CD4-positive, alpha-beta T cell treated with Interleukin-21 for 1 hour (primary cell): Measurements from ENCODE around the gene APOM.
A peak's percentile ranks its signal among the peaks of the same experiment; 100 is the strongest.

Experiments
- DNase-seq: peaks from one replicate; pipeline ENCODE4 v3.0.0-alpha.2; 2020

APOM gene

GRCh38 chr6:31631681-31632278 lies 23.9 kb upstream of the APOM start:
- DNase-seq: no peak

DNA sequence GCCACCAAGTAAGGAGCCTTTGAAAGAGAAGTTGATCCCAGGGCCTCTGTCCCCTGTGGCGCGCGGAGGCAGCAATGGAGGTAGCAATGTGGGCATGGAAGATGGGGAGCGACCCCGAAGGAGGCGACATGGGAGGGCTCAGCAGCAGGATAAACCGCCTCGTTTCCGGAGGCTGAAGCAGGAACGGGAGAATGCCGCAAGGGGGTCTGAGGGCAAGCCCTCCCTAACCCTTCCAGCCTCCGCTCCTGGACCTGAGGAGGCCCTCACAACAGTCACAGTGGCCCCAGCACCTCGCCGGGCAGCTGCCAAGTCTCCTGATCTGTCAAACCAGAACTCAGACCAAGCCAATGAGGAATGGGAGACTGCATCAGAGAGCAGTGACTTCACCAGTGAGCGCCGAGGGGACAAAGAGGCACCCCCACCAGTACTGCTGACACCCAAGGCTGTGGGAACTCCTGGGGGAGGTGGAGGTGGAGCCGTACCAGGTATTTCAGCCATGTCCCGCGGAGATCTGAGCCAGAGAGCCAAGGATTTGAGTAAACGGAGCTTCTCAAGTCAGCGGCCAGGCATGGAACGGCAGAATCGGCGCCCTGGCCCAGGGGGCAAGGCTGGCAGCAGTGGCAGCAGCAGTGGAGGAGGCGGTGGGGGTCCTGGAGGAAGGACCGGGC lies 23.3 kb upstream of the APOM start:
- no peak for DNase-seq

DNA sequence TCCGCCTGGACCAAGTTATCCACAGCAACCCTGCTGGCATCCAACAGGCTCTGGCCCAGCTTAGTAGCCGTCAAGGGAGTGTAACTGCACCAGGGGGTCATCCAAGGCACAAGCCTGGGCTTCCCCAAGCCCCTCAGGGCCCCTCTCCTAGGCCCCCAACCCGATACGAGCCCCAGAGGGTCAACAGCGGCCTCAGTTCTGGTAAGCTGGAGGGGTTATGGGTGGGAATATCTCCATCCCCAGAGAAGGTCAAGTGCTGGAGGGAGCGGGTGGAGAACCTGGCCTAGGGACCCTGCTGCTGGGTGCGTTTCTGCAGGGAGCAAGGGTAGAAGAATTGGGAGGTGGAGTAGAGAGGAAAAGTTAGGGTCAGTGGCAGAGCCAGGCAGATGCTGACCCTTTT lies 22.2 kb upstream of the APOM start:
- DNase-seq: no peak

- DNase-seq: no peak
Observed at GRCh38 chr6:31634131-31634530, 21.6 kb upstream of the APOM start.

GRCh38 chr6:31634969-31635575 lies 20.6 kb upstream of the APOM start:
- no peak for DNase-seq

DNA sequence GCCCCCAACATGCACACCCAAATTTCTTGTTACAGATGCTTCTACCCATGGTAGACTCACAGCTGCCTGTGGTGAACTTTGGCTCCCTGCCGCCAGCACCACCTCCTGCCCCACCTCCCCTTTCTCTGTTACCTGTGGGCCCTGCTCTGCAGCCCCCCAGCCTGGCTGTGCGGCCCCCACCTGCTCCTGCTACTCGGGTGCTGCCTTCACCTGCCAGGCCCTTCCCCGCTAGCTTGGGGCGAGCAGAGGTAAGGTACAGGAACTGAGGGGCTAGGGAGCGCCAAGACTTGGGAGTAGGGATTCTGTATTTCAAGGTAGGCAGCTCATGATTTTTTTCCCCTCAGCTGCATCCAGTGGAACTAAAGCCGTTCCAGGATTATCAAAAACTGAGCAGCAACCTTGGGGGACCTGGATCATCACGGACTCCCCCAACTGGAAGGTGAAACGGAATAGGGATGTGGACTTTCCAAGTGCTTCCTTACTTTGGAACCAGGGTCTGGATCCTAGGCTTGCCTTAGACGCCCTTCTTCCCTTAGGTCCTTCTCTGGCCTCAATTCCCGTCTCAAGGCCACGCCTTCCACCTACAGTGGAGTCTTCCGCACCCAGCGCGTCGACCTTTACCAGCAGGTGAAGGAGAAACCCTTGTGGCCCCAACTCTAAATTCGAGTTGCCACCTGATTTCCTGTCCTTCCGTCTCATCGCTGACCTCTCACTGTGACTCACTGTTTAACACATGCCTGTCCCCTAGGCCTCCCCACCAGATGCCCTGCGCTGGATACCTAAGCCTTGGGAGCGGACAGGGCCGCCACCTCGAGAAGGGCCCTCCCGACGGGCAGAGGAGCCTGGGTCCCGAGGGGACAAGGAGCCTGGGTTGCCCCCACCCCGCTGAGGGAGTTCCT lies 18.7 kb upstream of the APOM start:
- DNase-seq: no peak

- DNase-seq: no peak
Observed at GRCh38 chr6:31639043-31639442, 16.7 kb upstream of the APOM start.

DNA sequence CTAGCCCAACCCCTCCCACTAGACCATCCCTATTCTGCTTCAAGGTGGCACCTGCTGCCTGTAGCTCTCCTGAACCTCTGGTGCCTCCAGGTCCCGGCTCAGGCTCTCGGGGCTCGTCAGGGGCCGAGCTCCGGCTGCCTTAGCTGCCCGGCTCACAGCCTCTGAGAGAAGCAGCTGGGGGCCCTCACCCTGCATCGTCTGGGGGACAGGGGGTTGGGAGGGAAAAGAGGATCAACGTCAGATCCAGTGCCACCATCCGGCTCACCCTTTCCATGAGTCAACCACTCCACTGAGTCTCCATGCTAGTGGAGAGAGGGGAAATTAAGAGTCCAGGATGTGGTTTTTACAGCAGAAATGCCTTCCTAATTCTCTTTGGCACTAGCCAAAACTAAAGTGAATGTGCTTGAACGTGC lies 16.2 kb upstream of the APOM start:
- DNase-seq: no peak

GRCh38 chr6:31640612-31641011 lies 15.1 kb upstream of the APOM start:
- DNase-seq: no peak

DNA sequence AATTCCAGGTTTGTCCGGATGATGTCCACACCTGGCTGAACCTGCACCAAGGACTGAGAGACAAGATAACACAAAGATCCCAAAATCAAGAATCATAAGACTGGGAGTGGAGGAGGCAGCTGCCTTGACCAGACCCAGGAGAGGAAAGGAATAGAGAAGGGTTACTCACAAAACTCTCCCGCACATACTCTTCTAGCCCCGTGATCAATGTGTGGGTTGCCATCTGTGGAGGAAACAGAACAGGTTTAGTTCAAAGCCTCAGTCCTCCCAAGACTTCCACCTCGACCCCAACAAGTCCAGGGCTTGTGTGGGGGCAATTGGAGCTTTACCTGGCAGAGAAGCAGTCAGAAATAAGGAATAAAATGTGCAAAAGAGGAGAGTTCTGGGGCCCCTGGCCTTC lies 14.3 kb upstream of the APOM start:
- DNase-seq: no peak

DNA sequence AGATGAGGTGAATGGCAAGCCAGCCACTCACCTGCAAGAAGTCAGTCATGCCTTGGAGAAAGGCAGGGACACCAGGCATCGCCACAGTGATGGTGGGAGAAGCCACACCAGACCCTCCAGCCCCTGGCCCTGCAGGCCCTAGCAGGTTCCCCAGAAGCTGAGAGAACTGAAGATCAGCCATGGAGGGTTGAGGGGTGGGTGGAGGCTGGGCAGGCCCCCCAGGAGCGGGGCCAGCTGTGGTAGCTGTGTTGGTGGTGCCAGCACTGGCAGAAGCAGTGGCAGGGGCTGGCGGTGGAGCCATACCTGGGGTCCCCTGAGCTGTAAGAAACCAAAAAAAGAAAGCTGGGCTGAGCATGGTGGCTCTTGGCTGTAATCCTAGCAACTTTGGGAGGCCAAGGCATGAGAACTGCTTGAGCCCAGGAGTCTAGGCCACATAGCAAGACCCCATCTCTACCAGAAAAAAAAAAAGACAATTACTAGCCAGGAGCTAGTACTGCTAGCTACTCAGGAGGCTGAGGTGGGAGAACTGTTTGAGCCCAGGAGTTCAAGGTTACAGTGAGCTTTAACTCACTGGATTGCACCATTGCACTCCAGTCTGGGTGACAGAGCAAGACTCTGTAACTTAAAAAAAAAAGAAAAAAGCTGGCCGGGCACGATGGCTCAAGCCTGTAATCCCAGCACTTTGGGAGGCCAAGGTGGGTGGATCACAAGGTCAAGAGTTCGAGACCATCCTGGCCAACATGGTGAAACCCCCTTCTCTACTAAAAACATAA lies 12.7 kb upstream of the APOM start:
- DNase-seq: no peak

DNA sequence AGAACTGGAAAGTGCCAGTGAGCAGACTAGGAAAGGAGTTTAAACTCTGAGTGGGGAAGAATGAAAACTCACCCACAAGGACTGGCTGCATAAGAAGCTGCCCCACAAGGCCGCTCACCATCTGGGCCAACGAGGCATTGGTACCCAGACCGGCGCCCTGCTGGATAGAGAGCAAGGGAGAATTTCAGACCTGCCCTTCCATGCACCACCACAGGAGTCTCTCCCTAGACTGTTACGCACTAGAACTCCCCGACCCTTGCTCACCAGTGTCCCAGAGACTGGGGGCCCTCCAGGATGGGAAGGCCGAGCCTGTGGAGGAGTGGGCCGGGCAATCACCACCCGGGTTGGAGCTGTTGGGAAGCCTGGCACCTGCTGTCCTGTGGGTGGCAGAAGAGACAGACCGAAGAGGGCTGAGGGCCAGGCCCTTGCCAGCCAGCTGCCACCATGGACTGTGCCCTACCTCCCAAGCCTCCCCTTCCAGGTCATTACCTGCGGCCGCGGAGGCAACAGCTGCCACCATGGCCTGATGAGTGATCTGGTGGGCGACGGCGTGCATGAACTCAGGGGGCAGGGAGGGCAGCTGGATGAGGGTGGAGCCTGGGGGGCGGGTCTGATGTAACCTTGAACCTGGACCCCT lies 11.8 kb upstream of the APOM start:
- no peak for DNase-seq

DNA sequence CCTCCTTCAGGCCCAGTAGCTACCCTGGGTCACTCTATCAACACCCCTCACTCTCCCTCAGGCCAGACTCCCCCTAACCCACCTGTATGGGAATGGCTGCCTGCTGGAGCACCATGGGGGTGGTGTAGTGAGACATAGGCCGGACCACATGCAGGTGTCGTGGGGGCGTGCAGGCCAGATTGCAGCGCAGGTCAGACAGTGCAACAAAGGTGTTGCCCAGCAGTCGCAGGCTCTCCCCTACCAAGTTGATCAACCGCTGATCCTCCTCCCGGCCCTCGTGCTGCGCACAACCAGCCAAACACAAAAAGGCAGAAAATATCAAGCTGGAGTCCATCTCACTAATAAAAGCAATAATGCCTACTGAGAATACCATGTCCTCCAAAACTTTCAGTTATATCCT lies 10.4 kb upstream of the APOM start:
- no peak for DNase-seq

DNA sequence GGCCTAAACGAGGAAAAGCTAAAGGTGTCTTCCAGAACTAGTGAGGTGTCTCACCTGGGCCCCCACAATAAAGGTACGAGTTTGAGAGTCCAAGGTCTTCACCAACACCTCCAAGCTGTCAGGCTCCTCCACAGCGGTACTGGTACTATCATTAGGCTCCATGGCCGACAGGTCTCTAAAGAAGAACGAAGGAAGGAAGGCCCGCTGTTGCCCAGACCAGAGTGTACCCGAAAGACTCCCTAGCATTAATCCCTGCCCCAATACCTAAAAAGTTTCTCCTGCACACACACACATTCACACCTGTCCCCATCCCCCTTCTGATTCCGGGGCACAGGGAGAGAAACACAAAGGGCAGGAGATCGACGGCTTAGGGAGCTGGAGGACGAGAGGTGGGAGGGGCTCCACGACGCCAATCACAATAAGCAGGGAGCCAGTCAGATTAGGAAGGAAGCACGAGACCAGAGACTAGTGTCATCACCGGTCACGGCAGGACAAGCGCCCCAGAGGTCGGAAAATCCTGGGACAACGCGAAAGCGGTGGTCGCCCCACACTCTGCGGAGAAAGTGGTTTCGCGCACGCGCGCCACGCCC lies 4.0 kb upstream of the APOM start:
- DNase-seq: no peak

DNA sequence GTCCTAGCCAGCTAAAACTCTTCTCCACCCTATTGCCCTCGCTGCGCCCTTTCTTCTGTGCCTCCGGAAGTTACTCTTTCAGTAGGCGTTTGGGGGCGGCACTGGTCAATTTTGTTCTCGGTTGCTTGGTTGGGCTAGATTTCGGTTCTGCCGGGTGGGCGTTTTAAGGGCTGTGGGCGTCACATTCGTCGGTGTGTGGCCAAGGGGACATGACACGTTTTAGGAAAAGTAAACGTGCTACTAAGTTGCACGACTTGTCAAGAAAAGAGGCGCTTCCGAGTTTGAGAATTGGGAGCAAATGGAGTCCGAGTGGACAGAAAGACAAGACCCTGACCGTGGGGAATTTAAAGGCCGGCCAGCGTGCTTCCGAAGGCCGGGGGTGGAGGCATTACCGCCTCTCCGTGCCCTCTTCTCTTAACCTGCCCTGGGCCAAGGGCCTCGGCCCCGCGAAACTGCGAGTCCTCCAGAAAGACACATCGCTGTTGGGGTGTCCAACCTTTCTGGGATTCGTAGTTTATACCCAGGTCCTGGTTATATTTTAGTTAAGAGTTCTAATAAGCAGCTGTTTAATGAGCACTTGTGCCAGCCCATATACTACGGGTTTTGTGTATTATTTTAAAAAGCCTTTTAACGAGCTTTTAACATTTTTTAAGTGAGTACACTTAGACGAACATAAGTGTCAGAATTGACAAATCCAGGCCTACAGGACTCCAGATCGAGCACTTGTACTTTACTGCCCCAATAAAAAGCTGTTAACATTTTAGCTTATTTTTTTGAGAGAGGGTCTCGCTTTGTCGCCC lies 2.6 kb upstream of the APOM start:
- no peak for DNase-seq

GRCh38 chr6:31654574-31655348 lies 933 bp upstream of the APOM start:
- no peak for DNase-seq

GRCh38 chr6:31657406-31658157 lies 1.9 kb downstream of the APOM start:
- DNase-seq: peak; percentile 39

DNA sequence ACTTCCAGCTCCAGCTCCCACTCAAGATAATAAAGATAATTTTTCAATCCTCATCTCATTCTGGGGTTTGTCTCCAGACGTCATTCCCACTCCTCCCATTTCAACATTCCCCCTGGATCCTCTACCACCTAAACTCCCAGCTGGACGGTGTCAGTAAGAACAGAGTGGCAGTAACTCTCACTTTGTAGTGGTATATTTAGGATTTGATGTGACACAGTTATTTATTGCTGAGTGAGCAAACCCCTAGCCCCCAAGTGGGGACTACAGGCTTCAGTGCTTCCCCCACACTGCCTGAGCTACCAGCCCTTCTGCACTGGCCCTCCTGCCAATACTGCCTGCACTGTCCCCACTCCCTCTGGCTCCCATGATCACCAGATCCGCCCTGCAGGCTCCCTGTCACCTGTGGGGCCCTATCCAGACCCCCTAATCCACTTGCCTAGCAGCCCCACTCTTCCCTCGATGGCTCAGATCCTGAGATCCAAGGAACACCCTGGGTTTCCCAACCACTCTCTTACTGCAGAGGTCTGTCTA lies 2.5 kb downstream of the APOM start:
- no peak for DNase-seq

GRCh38 chr6:31658983-31659648 lies 3.4 kb downstream of the APOM start:
- DNase-seq: no peak
